Vagina (tissue), 2 donors: ENCODE measurements around the gene PCSK5. TPM values are rescaled to one million over a fixed set of nuclear protein-coding genes. Genes with fewer than 3 reads are reported as not detected.

Source experiments
- DNase-seq, 2 donors: peaks; one replicate each; pipeline ENCODE4 v3.0.0-alpha.2; 2017; ENCODE audit errors: extremely low spot score in 2 of 2
- H3K27ac ChIP-seq: fragments of 200-600 bp; sonication (generic); one replicate; pipeline ENCODE4 v1.5.1; 2019
- H3K27me3 ChIP-seq: fragments of 200-600 bp; sonication (generic); one replicate; pipeline ENCODE4 v1.5.1; 2019
- H3K36me3 ChIP-seq, 2 donors: fragments of 200-600 bp; sonication (generic); one replicate each; pipeline ENCODE4 v1.5.1; 2017 to 2019
- H3K4me1 ChIP-seq: fragments of 200-600 bp; sonication (generic); one replicate; pipeline ENCODE4 v1.5.1; 2019
- H3K4me3 ChIP-seq, 2 donors: fragments of 200-600 bp; sonication (generic); 1 replicate in 1 of 2; 2 replicates in 1 of 2; pipeline ENCODE4 v1.5.1; 2016 to 2019
- H3K9me3 ChIP-seq: fragments of 200-600 bp; sonication (generic); one replicate; pipeline ENCODE4 v1.5.1; 2019
- CTCF ChIP-seq, 3 experiments: fragments of 450-650 bp in 2 of 3; fragments of 200-600 bp in 1 of 3; sonication (generic) in 1 of 3; IDR thresholded peaks; one replicate each; pipeline ENCODE4 v1.5.1; 2017 to 2019; ENCODE audit warnings: antibody characterized with exemption in 3 of 3, mild to moderate bottlenecking in 2 of 3, moderate library complexity in 2 of 3
- POLR2A ChIP-seq, 2 donors: fragments of 450-650 bp; IDR thresholded peaks; one replicate each; pipeline ENCODE4 v1.6.1; 2017; ENCODE audit warnings: antibody characterized with exemption in 2 of 2, mild to moderate bottlenecking in 2 of 2, moderate library complexity in 2 of 2
- POLR2AphosphoS5 ChIP-seq, 2 donors: sonication (generic); formaldehyde crosslinking; IDR thresholded peaks; one replicate each; pipeline ENCODE4 v1.9.0; 2017; ENCODE audit warnings: antibody characterized with exemption in 2 of 2, mild to moderate bottlenecking in 2 of 2, low read depth in 1 of 2; ENCODE audit not compliant: insufficient read depth in 1 of 2
- intact Hi-C: fragments of 100-400 bp; cut with DNase I; formaldehyde crosslinking; loops from one replicate; pipeline ENCODE4 v1.15.1; 2023
- total RNA-seq: library from RNA; depleted of rRNA; stranded (reverse); fragments of >200 nt; gene quantifications from one replicate; pipeline ENCODE4 v1.2.3, GENCODE V29; 2016

The PCSK5 gene
- total RNA-seq, 1 donor from 2014 or later, result 22.6 TPM

- H3K27me3 ChIP-seq, result no peaks in the 10 kb centered on the region
- intact Hi-C loops, result loop anchor here (10.0 kb wide), 1 partner anchor 1417 kb away; no protein-coding TSS in a partner anchor
- no peak for DNase-seq
- no peak overlapping the region for H3K4me3 ChIP-seq
- H3K4me1 ChIP-seq, result peaks cover 9% of the 10 kb centered on the region
- H3K27ac ChIP-seq, result no peak overlapping the region
- TF ChIP-seq CTCF (IDR thresholded peaks at IDR 0.05), result no peak
- no peak for TF ChIP-seq POLR2A (IDR thresholded peaks at IDR 0.05)
- no peak for TF ChIP-seq POLR2AphosphoS5 (IDR thresholded peaks at IDR 0.05; ENCODE audit: insufficient read depth in 1 of 2, low read depth in 1 of 2)
- no peaks in the 10 kb centered on the region for H3K36me3 ChIP-seq
- H3K9me3 ChIP-seq, result no peaks in the 10 kb centered on the region
Observed at GRCh38 chr9:75998096-75998780, 107.8 kb downstream of the PCSK5 start.

GRCh38 chr9:76001459-76001858, 111.0 kb downstream of the PCSK5 start:
- no peaks in the 10 kb centered on the region for H3K27me3 ChIP-seq
- no peaks in the 10 kb centered on the region for H3K9me3 ChIP-seq
- TF ChIP-seq CTCF (IDR thresholded peaks at IDR 0.05) (no peak), POLR2A (IDR thresholded peaks at IDR 0.05) (no peak), POLR2AphosphoS5 (IDR thresholded peaks at IDR 0.05; ENCODE audit: insufficient read depth in 1 of 2, low read depth in 1 of 2) (no peak)
- H3K4me1 ChIP-seq, result peaks cover 9% of the 10 kb centered on the region
- no peaks in the 10 kb centered on the region for H3K36me3 ChIP-seq
- H3K27ac ChIP-seq, result no peak overlapping the region
- no peak for DNase-seq
- no peak overlapping the region for H3K4me3 ChIP-seq
- intact Hi-C loops, result no loop called here

- TF ChIP-seq CTCF (IDR thresholded peaks at IDR 0.05) (no peak), POLR2AphosphoS5 (IDR thresholded peaks at IDR 0.05; ENCODE audit: insufficient read depth in 1 of 2, low read depth in 1 of 2) (no peak), POLR2A (IDR thresholded peaks at IDR 0.05) (no peak)
- no peak for DNase-seq
- Histone ChIP-seq H3K36me3 (no peaks in the 10 kb centered on the region), H3K9me3 (no peaks in the 10 kb centered on the region), H3K27me3 (no peaks in the 10 kb centered on the region), H3K27ac (no peak overlapping the region), H3K4me1 (peaks cover 9% of the 10 kb centered on the region), H3K4me3 (no peak overlapping the region)
- intact Hi-C loops, result no loop called here
Observed at GRCh38 chr9:76003041-76003440, 112.6 kb downstream of the PCSK5 start.

GRCh38 chr9:76004526-76004925, 114.1 kb downstream of the PCSK5 start:
- Histone ChIP-seq H3K4me1 (peaks cover 9% of the 10 kb centered on the region), H3K9me3 (no peaks in the 10 kb centered on the region), H3K27me3 (no peaks in the 10 kb centered on the region), H3K4me3 (no peak overlapping the region), H3K36me3 (no peaks in the 10 kb centered on the region), H3K27ac (no peak overlapping the region)
- no peak for DNase-seq
- intact Hi-C loops, result no loop called here
- no peak for TF ChIP-seq POLR2AphosphoS5 (IDR thresholded peaks at IDR 0.05; ENCODE audit: insufficient read depth in 1 of 2, low read depth in 1 of 2)
- no peak for TF ChIP-seq CTCF (IDR thresholded peaks at IDR 0.05)
- no peak for TF ChIP-seq POLR2A (IDR thresholded peaks at IDR 0.05)

GRCh38 chr9:76007935-76008334, 117.5 kb downstream of the PCSK5 start:
- Histone ChIP-seq H3K4me1 (peaks cover 1% of the 10 kb centered on the region), H3K9me3 (no peaks in the 10 kb centered on the region)

More at GRCh38 chr9:76007935-76008334, 117.5 kb downstream of the PCSK5 start:
- Histone ChIP-seq H3K27ac (no peak overlapping the region), H3K4me3 (no peak overlapping the region), H3K27me3 (no peaks in the 10 kb centered on the region), H3K36me3 (no peaks in the 10 kb centered on the region)
- intact Hi-C loops, result no loop called here
- TF ChIP-seq POLR2A (IDR thresholded peaks at IDR 0.05), result no peak
- no peak for TF ChIP-seq POLR2AphosphoS5 (IDR thresholded peaks at IDR 0.05; ENCODE audit: insufficient read depth in 1 of 2, low read depth in 1 of 2)
- no peak for TF ChIP-seq CTCF (IDR thresholded peaks at IDR 0.05)
- no peak for DNase-seq
